HCT116 (cell line): Measurements from ENCODE around the gene SLC7A5. TPM values are rescaled to one million over a fixed set of nuclear protein-coding genes. Genes with fewer than 3 reads are reported as not detected.

Source experiments
- microRNA-seq: library from miRNA; unstranded; fragments of <30 nt; microRNA quantifications from one replicate; pipeline ENCODE4, GENCODE V29; 2016; ENCODE audit warnings: borderline number of aligned reads
- total RNA-seq: library from RNA; stranded (reverse); gene quantifications from one replicate; pipeline ENCODE4 v1.2.1, GENCODE V29; 2021; ENCODE audit not compliant: unreplicated experiment

Gene SLC7A5
- total RNA-seq, 1 experiment from 2014 or later: 482 TPM

Small RNA genes lying within 50 kb of the gene (microRNA-seq; reads per million reads assigned to microRNA genes)
- gene MIR6775: not detected

Other genes with a start within 250 kb of the SLC7A5 start
- 107 TPM for gene KLHDC4, start 103.5 kb downstream of the SLC7A5 start, total RNA-seq
- not detected for gene CA5A, start 67.0 kb upstream of the SLC7A5 start, total RNA-seq
- gene BANP, start 81.9 kb upstream of the SLC7A5 start, total RNA-seq: 37.2 TPM